Liver (tissue), 3 donors: ENCODE data around the gene SKIC2.
"Not testable (repeated sequence)": the region's sequence is repeated elsewhere in the genome, so short reads cannot be mapped to it uniquely, and the experiment has no call there.

Experiments
- CTCF ChIP-seq: fragments of 150-350 bp; IDR thresholded peaks from 2 replicates; pipeline ENCODE4 v1.5.1; 2017; ENCODE audit warnings: improper control_type of control experiment, low read depth, low read length; ENCODE audit not compliant: missing input control
- EGR1 ChIP-seq, 2 donors: IDR thresholded peaks; 2 replicates each; pipeline ENCODE4 v1.6.1; 2016 to 2018; ENCODE audit warnings: antibody characterized with exemption in 2 of 2, low read depth in 2 of 2
- FOXA1 ChIP-seq: IDR thresholded peaks from 2 replicates; pipeline ENCODE4 v1.6.1; 2016; ENCODE audit warnings: antibody characterized with exemption
- HNF4A ChIP-seq, 2 donors: conservative IDR thresholded peaks; 2 replicates each; pipeline ENCODE4 v1.6.1; 2016; ENCODE audit warnings: antibody characterized with exemption in 2 of 2, mild to moderate bottlenecking in 2 of 2
- JUND ChIP-seq, 2 donors: IDR thresholded peaks; 2 replicates each; pipeline ENCODE4 v1.6.1; 2016; ENCODE audit warnings: antibody characterized with exemption in 2 of 2
- NR2F2 ChIP-seq: IDR thresholded peaks from 2 replicates; pipeline ENCODE4 v1.6.1; 2016; ENCODE audit warnings: antibody characterized with exemption
- RAD21 ChIP-seq, 2 donors: IDR thresholded peaks; 2 replicates each; pipeline ENCODE4 v1.6.1; 2016; ENCODE audit warnings: antibody characterized with exemption in 2 of 2, mild to moderate bottlenecking in 2 of 2
- SP1 ChIP-seq: IDR thresholded peaks from 2 replicates; pipeline ENCODE4 v1.6.1; 2018; ENCODE audit warnings: antibody characterized with exemption, mild to moderate bottlenecking
- TAF1 ChIP-seq: conservative IDR thresholded peaks from 2 replicates; pipeline ENCODE4 v1.6.1; 2016; ENCODE audit warnings: antibody characterized with exemption, mild to moderate bottlenecking
- YY1 ChIP-seq: IDR thresholded peaks from 2 replicates; pipeline ENCODE4 v1.6.1; 2016; ENCODE audit warnings: antibody characterized with exemption, mild to moderate bottlenecking
- TF ChIP-seq, protein P1 (sequence below): IDR thresholded peaks from 2 replicates; pipeline ENCODE4 v1.6.1; 2016; ENCODE audit warnings: antibody characterized with exemption
- TF ChIP-seq, protein P2 (sequence below): IDR thresholded peaks from 2 replicates; pipeline ENCODE4 v1.6.1; 2016; ENCODE audit warnings: antibody characterized with exemption
- donor health status: healthy.
- donor health status: healthy.

DNA sequence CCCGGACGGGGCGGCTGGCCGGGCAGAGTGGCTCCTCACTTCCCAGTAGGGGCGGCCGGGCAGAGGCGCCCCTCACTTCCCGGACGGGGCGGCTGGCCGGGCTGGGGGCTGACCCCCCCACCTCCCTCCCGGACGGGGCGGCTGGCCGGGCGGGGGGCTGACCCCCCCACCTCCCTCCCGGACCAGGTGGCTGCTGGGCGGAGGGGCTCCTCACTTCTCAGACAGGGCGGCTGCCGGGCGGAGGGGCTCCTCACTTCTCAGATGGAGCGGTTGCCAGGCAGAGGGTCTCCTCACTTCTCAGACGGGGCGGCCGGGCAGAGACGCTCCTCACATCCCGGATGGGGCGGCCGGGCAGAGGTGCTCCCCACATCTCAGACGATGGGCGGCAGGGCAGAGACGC, 26.8 kb upstream of the SKIC2 start:
- not testable (repeated sequence) for TF ChIP-seq CTCF; YY1; RAD21 (IDR thresholded peaks at IDR 0.05); FOXA1; TAF1; SP1; NR2F2; JUND (IDR thresholded peaks at IDR 0.05); HNF4A (conservative IDR thresholded peaks at IDR 0.05); EGR1 (IDR thresholded peaks at IDR 0.05; ENCODE audit: low read depth in 2 of 2)
- TF ChIP-seq, protein P1, sequence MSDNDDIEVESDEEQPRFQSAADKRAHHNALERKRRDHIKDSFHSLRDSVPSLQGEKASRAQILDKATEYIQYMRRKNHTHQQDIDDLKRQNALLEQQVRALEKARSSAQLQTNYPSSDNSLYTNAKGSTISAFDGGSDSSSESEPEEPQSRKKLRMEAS, result not testable (repeated sequence)
- TF ChIP-seq, protein P2, sequence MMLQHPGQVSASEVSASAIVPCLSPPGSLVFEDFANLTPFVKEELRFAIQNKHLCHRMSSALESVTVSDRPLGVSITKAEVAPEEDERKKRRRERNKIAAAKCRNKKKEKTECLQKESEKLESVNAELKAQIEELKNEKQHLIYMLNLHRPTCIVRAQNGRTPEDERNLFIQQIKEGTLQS, result not testable (repeated sequence)
